Measurements from ENCODE around the gene FNDC3A.

DNA sequence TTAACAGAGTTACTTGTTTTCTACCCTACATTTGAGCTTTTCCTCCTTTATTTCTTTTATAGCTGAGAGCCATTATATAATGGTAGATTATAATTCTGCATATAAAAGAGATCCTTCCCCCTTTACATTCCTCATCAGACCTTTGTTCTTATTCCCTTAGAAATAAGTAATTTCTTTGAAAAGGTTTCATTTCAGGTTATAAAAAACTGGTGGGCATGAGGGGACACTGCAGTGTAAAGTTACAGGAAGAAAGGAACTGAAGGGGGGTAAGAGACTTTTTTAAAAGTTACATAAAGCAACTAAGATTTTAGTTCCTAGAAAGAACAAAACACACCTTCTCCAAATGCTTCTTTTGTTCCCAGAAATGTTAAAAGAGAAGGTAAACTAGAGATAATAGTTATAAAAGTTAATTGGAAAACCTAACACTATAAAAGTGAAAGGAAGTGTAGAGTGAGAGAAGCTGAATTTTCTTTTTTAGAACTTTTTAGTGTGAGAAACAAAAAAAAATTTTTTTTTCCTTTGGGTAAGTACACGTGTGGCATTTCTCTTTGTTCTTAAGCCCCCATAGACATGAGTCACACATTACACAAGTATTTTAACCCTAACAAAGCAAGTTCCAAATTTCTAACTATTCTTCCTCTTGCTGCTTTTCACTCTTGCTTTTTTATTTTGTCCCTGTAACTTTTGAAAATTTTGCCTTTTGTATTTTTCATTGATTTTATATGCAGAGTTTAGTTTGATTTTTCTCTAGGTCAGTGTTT, 138.0 kb downstream of the FNDC3A start:
- TF ChIP-seq FOSL2 (IDR thresholded peaks at IDR 0.05; ENCODE audit: borderline replicate concordance, low read depth): peak; percentile 46; the same call in 1 of the 2 replicates
- TF ChIP-seq TCF12 (IDR thresholded peaks at IDR 0.05): no peak
- TF ChIP-seq, protein P1, sequence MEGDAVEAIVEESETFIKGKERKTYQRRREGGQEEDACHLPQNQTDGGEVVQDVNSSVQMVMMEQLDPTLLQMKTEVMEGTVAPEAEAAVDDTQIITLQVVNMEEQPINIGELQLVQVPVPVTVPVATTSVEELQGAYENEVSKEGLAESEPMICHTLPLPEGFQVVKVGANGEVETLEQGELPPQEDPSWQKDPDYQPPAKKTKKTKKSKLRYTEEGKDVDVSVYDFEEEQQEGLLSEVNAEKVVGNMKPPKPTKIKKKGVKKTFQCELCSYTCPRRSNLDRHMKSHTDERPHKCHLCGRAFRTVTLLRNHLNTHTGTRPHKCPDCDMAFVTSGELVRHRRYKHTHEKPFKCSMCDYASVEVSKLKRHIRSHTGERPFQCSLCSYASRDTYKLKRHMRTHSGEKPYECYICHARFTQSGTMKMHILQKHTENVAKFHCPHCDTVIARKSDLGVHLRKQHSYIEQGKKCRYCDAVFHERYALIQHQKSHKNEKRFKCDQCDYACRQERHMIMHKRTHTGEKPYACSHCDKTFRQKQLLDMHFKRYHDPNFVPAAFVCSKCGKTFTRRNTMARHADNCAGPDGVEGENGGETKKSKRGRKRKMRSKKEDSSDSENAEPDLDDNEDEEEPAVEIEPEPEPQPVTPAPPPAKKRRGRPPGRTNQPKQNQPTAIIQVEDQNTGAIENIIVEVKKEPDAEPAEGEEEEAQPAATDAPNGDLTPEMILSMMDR (IDR thresholded peaks at IDR 0.05): no peak
- TF ChIP-seq FOXM1 (IDR thresholded peaks at IDR 0.05; ENCODE audit: low read depth): no peak
- TF ChIP-seq SIN3A (IDR thresholded peaks at IDR 0.05; ENCODE audit: borderline replicate concordance, low read depth, low read length): no peak
- TF ChIP-seq TAF1 (IDR thresholded peaks at IDR 0.05; ENCODE audit: borderline replicate concordance, low read depth, low read length): no peak
- no peak for TF ChIP-seq EP300 (IDR thresholded peaks at IDR 0.05; ENCODE audit: borderline replicate concordance in 1 of 2, low read depth in 1 of 2, low read length in 1 of 2)
- no peak for TF ChIP-seq TEAD4 (IDR thresholded peaks at IDR 0.05; ENCODE audit: borderline replicate concordance, insufficient read depth)
- TF ChIP-seq, protein P2, sequence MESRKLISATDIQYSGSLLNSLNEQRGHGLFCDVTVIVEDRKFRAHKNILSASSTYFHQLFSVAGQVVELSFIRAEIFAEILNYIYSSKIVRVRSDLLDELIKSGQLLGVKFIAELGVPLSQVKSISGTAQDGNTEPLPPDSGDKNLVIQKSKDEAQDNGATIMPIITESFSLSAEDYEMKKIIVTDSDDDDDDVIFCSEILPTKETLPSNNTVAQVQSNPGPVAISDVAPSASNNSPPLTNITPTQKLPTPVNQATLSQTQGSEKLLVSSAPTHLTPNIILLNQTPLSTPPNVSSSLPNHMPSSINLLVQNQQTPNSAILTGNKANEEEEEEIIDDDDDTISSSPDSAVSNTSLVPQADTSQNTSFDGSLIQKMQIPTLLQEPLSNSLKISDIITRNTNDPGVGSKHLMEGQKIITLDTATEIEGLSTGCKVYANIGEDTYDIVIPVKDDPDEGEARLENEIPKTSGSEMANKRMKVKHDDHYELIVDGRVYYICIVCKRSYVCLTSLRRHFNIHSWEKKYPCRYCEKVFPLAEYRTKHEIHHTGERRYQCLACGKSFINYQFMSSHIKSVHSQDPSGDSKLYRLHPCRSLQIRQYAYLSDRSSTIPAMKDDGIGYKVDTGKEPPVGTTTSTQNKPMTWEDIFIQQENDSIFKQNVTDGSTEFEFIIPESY (IDR thresholded peaks at IDR 0.05; ENCODE audit: borderline replicate concordance, low read depth): no peak
- no peak for TF ChIP-seq YY1 (IDR thresholded peaks at IDR 0.05; ENCODE audit: low read depth)
- TF ChIP-seq CHD2 (IDR thresholded peaks at IDR 0.05; ENCODE audit: low read length, partially characterized antibody): no peak
- no peak for TF ChIP-seq EZH2phosphoT487 (IDR thresholded peaks at IDR 0.05; ENCODE audit: borderline replicate concordance, low read depth)
- no peak for TF ChIP-seq POLR2AphosphoS5 (IDR thresholded peaks at IDR 0.05; ENCODE audit: low read depth, low read length)
- TF ChIP-seq RFX5 (IDR thresholded peaks at IDR 0.05; ENCODE audit: low read length): no peak

Data from SK-N-SH (cell line).